ENCODE results near the gene NRSN2.

GRCh38 chr20:341682-342081 is 5.2 kb upstream of the NRSN2 start:
- TF ChIP-seq CTCF (IDR thresholded peaks at IDR 0.05; ENCODE audit: insufficient read depth, low read length) (no peak), REST (IDR thresholded peaks at IDR 0.05; ENCODE audit: insufficient replicate concordance, low read depth) (no peak), POLR2AphosphoS5 (IDR thresholded peaks at IDR 0.05; ENCODE audit: low read depth) (no peak)
